ENCODE measurements around the gene SCAPER. TPM values are rescaled to one million over a fixed set of nuclear protein-coding genes. Genes with fewer than 3 reads are reported as not detected.

The SCAPER gene
- total and polyA plus RNA-seq, 11 donors = 6.7 to 53.9 (median 38.3) TPM

- no peaks in the 10 kb centered on the region for H3K36me3 ChIP-seq
- no peak for DNase-seq
- ATAC-seq = no peak
- no peaks in the 10 kb centered on the region for H3K27me3 ChIP-seq
- H3K9me3 ChIP-seq = no peaks in the 10 kb centered on the region
- H3K27ac ChIP-seq = no peak overlapping the region
- no peak overlapping the region for H3K4me3 ChIP-seq
- TF ChIP-seq, protein P1, sequence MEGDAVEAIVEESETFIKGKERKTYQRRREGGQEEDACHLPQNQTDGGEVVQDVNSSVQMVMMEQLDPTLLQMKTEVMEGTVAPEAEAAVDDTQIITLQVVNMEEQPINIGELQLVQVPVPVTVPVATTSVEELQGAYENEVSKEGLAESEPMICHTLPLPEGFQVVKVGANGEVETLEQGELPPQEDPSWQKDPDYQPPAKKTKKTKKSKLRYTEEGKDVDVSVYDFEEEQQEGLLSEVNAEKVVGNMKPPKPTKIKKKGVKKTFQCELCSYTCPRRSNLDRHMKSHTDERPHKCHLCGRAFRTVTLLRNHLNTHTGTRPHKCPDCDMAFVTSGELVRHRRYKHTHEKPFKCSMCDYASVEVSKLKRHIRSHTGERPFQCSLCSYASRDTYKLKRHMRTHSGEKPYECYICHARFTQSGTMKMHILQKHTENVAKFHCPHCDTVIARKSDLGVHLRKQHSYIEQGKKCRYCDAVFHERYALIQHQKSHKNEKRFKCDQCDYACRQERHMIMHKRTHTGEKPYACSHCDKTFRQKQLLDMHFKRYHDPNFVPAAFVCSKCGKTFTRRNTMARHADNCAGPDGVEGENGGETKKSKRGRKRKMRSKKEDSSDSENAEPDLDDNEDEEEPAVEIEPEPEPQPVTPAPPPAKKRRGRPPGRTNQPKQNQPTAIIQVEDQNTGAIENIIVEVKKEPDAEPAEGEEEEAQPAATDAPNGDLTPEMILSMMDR (IDR thresholded peaks at IDR 0.05) = no peak
- TF ChIP-seq POLR2A (IDR thresholded peaks at IDR 0.05) = no peak
- WGBS, 4 donors = 86 to 100% (median 93%) methylated on average over 1 of the region's 1 CpG
- intact Hi-C loops (cut with DNase I) = no loop called here
- no peaks in the 10 kb centered on the region for H3K4me1 ChIP-seq
These were observed 412.6 kb downstream of the SCAPER start for GRCh38 chr15:76492538-76492937.

- Histone ChIP-seq H3K4me1 (no peaks in the 10 kb centered on the region), H3K27me3 (no peaks in the 10 kb centered on the region), H3K4me3 (no peak overlapping the region), H3K36me3 (no peaks in the 10 kb centered on the region), H3K9me3 (peaks cover 0 to 7% (median 0%) of the 10 kb centered on the region in 12 donors), H3K27ac (no peak overlapping the region)
- intact Hi-C loops (cut with DNase I) = no loop called here
- DNase-seq (no peak), ATAC-seq (no peak)
- TF ChIP-seq, protein P1 (IDR thresholded peaks at IDR 0.05) = no peak
- no peak for TF ChIP-seq POLR2A (IDR thresholded peaks at IDR 0.05)
- WGBS, 4 donors = 92 to 94% (median 93%) methylated on average over 2 of the region's 2 CpGs
These were observed 421.4 kb downstream of the SCAPER start for GRCh38 chr15:76483752-76484151.

DNA sequence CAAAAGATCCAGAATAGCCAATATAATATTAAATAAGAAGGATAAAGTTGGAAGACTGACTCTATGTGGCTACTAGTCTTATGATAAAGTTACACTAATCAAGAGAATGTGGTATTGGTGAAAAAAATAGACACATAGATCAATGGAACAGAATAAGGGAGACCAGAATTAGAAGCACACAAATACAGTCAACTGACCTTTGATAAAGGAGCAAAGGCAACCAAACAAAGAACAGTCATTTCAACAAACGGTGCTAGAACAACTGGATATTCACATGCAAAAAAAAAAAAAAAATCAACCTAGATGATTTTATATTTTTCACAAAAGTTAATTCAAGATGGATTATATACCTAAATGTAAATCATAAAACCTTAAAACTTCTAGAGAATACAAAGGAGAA, 422.1 kb downstream of the SCAPER start:
- Histone ChIP-seq H3K9me3 (peaks cover 0 to 7% (median 0%) of the 10 kb centered on the region in 12 donors), H3K27ac (no peak overlapping the region), H3K27me3 (no peaks in the 10 kb centered on the region), H3K4me1 (no peaks in the 10 kb centered on the region), H3K4me3 (no peak overlapping the region), H3K36me3 (no peaks in the 10 kb centered on the region)
- DNase-seq (no peak), ATAC-seq (no peak)
- no peak for TF ChIP-seq POLR2A (IDR thresholded peaks at IDR 0.05)
- TF ChIP-seq, protein P1 (IDR thresholded peaks at IDR 0.05) = no peak
- 61 to 85% (median 69%) methylated on average over 1 of the region's 1 CpG for WGBS, 4 donors
- intact Hi-C loops (cut with DNase I) = no loop called here

GRCh38 chr15:76480267-76480666, 424.9 kb downstream of the SCAPER start:
- H3K27me3 ChIP-seq = no peaks in the 10 kb centered on the region
- TF ChIP-seq POLR2A (IDR thresholded peaks at IDR 0.05) = no peak
- TF ChIP-seq, protein P1 (IDR thresholded peaks at IDR 0.05) = no peak
- 97 to 100% (median 99%) methylated on average over 3 of the region's 3 CpGs for WGBS, 4 donors
- H3K9me3 ChIP-seq = peaks cover 0 to 2% (median 0%) of the 10 kb centered on the region in 12 donors
- DNase-seq (no peak), ATAC-seq (no peak)
- H3K4me3 ChIP-seq = no peak overlapping the region
- intact Hi-C loops (cut with DNase I) = no loop called here
- no peak overlapping the region for H3K27ac ChIP-seq
- no peaks in the 10 kb centered on the region for H3K36me3 ChIP-seq
- no peaks in the 10 kb centered on the region for H3K4me1 ChIP-seq
